SK-N-SH (cell line): Measurements from ENCODE around the gene CHST10. TPM values are rescaled to one million over a fixed set of nuclear protein-coding genes. Genes with fewer than 3 reads are reported as not detected.
"Not testable (repeated sequence)": the region's sequence is repeated elsewhere in the genome, so short reads cannot be mapped to it uniquely, and the experiment has no call there.

ENCODE experiments used
- CTCF ChIA-PET: fragments of 300-600, 350-600 bp; formaldehyde crosslinking; extraction: SDS; loops from one replicate; lab custom pipeline; 2021; lab: Yijun Ruan, JAX
- POLR2A ChIA-PET: fragments of 350-600 bp; sonication (Branson Sonifier 250); formaldehyde crosslinking; extraction: SDS; loops from one replicate; lab custom pipeline; 2020; ENCODE audit warnings: antibody characterized with exemption, inconsistent platforms; lab: Yijun Ruan, JAX
- DNase-seq: peaks from one replicate; pipeline ENCODE4 v3.0.0; 2012
- H2AFZ ChIP-seq: fragments of 200-600 bp; sonication (generic); 2 replicates; pipeline ENCODE4 v1.8.1; 2016; ENCODE audit warnings: antibody characterized with exemption, mild to moderate bottlenecking, low read depth
- H3F3A ChIP-seq: fragments of 200-600 bp; sonication (generic); replicated peaks from 2 replicates; pipeline ENCODE3; 2016; ENCODE audit warnings: antibody characterized with exemption, mild to moderate bottlenecking; ENCODE audit not compliant: insufficient read depth
- H3K27ac ChIP-seq, 2 experiments: fragments of 200-500 bp in 1 of 2; fragments of 200-600 bp in 1 of 2; sonication (Bioruptor generic) in 1 of 2; sonication (generic), shearing (Covaris generic) in 1 of 2; 2 replicates each; pipeline versions ENCODE4 v1.5.1 to v1.6.1; 2014 to 2016; ENCODE audit warnings: low read depth in 2 of 2, inconsistent platforms in 1 of 2, low read length in 1 of 2, mild to moderate bottlenecking in 1 of 2, mixed read lengths in 1 of 2
- H3K27me3 ChIP-seq: fragments of 200-600 bp; sonication (generic), shearing (Covaris generic); 2 replicates; pipeline ENCODE4 v1.6.1; 2016; ENCODE audit warnings: mixed run types; ENCODE audit not compliant: insufficient read depth
- H3K36me3 ChIP-seq, 2 experiments: fragments of 200-500 bp in 1 of 2; fragments of 200-600 bp in 1 of 2; sonication (Bioruptor generic) in 1 of 2; sonication (generic) in 1 of 2; replicated peaks in 1 of 2; 2 replicates each; pipeline versions ENCODE3 to v1.5.1; 2014 to 2016; ENCODE audit warnings: low read length in 1 of 2, mild to moderate bottlenecking in 1 of 2; ENCODE audit not compliant: insufficient read depth in 2 of 2, control insufficient read depth in 1 of 2
- H3K4me1 ChIP-seq, 2 experiments: fragments of 200-500 bp in 1 of 2; fragments of 200-600 bp in 1 of 2; sonication (Bioruptor generic) in 1 of 2; sonication (generic), shearing (Covaris generic) in 1 of 2; 2 replicates each; pipeline versions ENCODE4 v1.5.1 to v1.6.1; 2014 to 2016; ENCODE audit warnings: low read depth in 1 of 2, low read length in 1 of 2, mixed run types in 1 of 2; ENCODE audit not compliant: insufficient read depth in 2 of 2, control insufficient read depth in 1 of 2
- H3K4me2 ChIP-seq: fragments of 200-600 bp; sonication (generic), shearing (Covaris generic); 2 replicates; pipeline ENCODE4 v1.6.1; 2017; ENCODE audit warnings: mixed run types
- H3K4me3 ChIP-seq, 2 experiments: fragments of 200-500 bp in 1 of 2; fragments of 200-600 bp in 1 of 2; sonication (Bioruptor generic) in 1 of 2; sonication (generic), shearing (Covaris generic) in 1 of 2; 2 replicates each; pipeline versions ENCODE4 v1.5.1 to v1.8.1; 2014 to 2016; ENCODE audit warnings: low read depth in 2 of 2, inconsistent platforms in 1 of 2, low read length in 1 of 2, mild to moderate bottlenecking in 1 of 2, mixed read lengths in 1 of 2, moderate library complexity in 1 of 2
- H3K79me2 ChIP-seq: fragments of 200-600 bp; sonication (generic); 2 replicates; pipeline ENCODE4 v1.8.1; 2017; ENCODE audit warnings: mild to moderate bottlenecking; ENCODE audit not compliant: insufficient read depth
- H3K9ac ChIP-seq: fragments of 200-600 bp; sonication (generic); 2 replicates; pipeline ENCODE4 v1.6.1; 2017; ENCODE audit warnings: mixed run types
- H3K9me2 ChIP-seq: fragments of 200-600 bp; sonication (generic); 2 replicates; pipeline ENCODE4 v1.6.1; 2017; ENCODE audit warnings: mixed run types
- H3K9me3 ChIP-seq: fragments of 200-600 bp; sonication (generic); 2 replicates; pipeline ENCODE4 v1.6.1; 2017; ENCODE audit warnings: mixed run types, mild to moderate bottlenecking, moderate library complexity
- H4K20me1 ChIP-seq: fragments of 200-600 bp; sonication (generic); 2 replicates; pipeline ENCODE4 v1.6.1; 2017; ENCODE audit warnings: mild to moderate bottlenecking, mixed run types; ENCODE audit not compliant: insufficient read depth
- CHD2 ChIP-seq: fragments of 150-350 bp; IDR thresholded peaks from 2 replicates; pipeline ENCODE4 v1.6.1; 2018; ENCODE audit warnings: low read length; ENCODE audit not compliant: partially characterized antibody
- CTCF ChIP-seq: fragments of 200-600 bp; sonication (generic); IDR thresholded peaks from 2 replicates; pipeline ENCODE4 v1.6.1; 2017; ENCODE audit warnings: antibody characterized with exemption, mild to moderate bottlenecking, moderate library complexity
- ELF1 ChIP-seq: IDR thresholded peaks from 2 replicates; pipeline ENCODE4 v1.4.0; 2012
- EZH2phosphoT487 ChIP-seq: fragments of 200-600 bp; sonication (generic); IDR thresholded peaks from 2 replicates; pipeline ENCODE4 v1.6.1; 2017; ENCODE audit warnings: low read depth, mixed run types, mild to moderate bottlenecking, antibody characterized with exemption, moderate library complexity, borderline replicate concordance
- FOSL2 ChIP-seq: IDR thresholded peaks from 2 replicates; pipeline ENCODE4 v1.4.0; 2012; ENCODE audit warnings: low read depth, mild to moderate bottlenecking, moderate library complexity, borderline replicate concordance
- FOXM1 ChIP-seq: IDR thresholded peaks from 2 replicates; pipeline ENCODE4 v1.4.0; 2012; ENCODE audit warnings: low read depth, mild to moderate bottlenecking
- GABPA ChIP-seq: IDR thresholded peaks from 2 replicates; pipeline ENCODE4 v1.4.0; 2012; ENCODE audit warnings: low read depth, mild to moderate bottlenecking
- JUND ChIP-seq: IDR thresholded peaks from 2 replicates; pipeline ENCODE4 v1.4.0; 2012
- MAX ChIP-seq: IDR thresholded peaks from 2 replicates; pipeline ENCODE4 v1.4.0; 2012; ENCODE audit warnings: low read depth
- MEF2A ChIP-seq: IDR thresholded peaks from 2 replicates; pipeline ENCODE4 v1.4.0; 2012; ENCODE audit warnings: low read depth, borderline replicate concordance
- NFIC ChIP-seq: IDR thresholded peaks from 2 replicates; pipeline ENCODE4 v1.4.0; 2012; ENCODE audit warnings: borderline replicate concordance
- NRF1 ChIP-seq: IDR thresholded peaks from 2 replicates; pipeline ENCODE4 v1.6.1; 2012; ENCODE audit warnings: low read depth, mild to moderate bottlenecking, low read length
- PBX3 ChIP-seq: IDR thresholded peaks from 2 replicates; pipeline ENCODE4; 2012
- RAD21 ChIP-seq: IDR thresholded peaks from 2 replicates; pipeline ENCODE4 v1.6.1; 2012; ENCODE audit warnings: mild to moderate bottlenecking, low read length
- RFX5 ChIP-seq: IDR thresholded peaks from 2 replicates; pipeline ENCODE4 v1.6.1; 2012; ENCODE audit warnings: mild to moderate bottlenecking, improper control_type of control experiment, low read length
- RXRA ChIP-seq: IDR thresholded peaks from 2 replicates; pipeline ENCODE4 v1.4.0; 2012; ENCODE audit warnings: low read depth, mild to moderate bottlenecking, borderline replicate concordance
- SMC3 ChIP-seq: IDR thresholded peaks from 2 replicates; pipeline ENCODE4 v1.6.1; 2012; ENCODE audit warnings: low read depth, low read length, improper control_type of control experiment
- TCF12 ChIP-seq: IDR thresholded peaks from 2 replicates; pipeline ENCODE4 v1.4.0; 2012
- TEAD4 ChIP-seq: IDR thresholded peaks from 2 replicates; pipeline ENCODE4 v1.4.0; 2012; ENCODE audit warnings: mild to moderate bottlenecking, borderline replicate concordance; ENCODE audit not compliant: insufficient read depth
- USF1 ChIP-seq: IDR thresholded peaks from 2 replicates; pipeline ENCODE4 v1.4.0; 2012; ENCODE audit warnings: low read depth, borderline replicate concordance
- USF2 ChIP-seq: fragments of 150-350 bp; IDR thresholded peaks from 2 replicates; pipeline ENCODE4 v1.6.1; 2017; ENCODE audit warnings: antibody characterized with exemption, low read length, low read depth, borderline replicate concordance
- YY1 ChIP-seq: IDR thresholded peaks from 2 replicates; pipeline ENCODE4 v1.4.0; 2012; ENCODE audit warnings: low read depth, mild to moderate bottlenecking
- whole genome bisulfite sequencing: methylation state at CpG from one replicate; pipeline ENCODE4 v1.1.6; 2017; ENCODE audit warnings: low lambda C conversion rate; 5-methylcytosine and 5-hydroxymethylcytosine counted together
- polyA plus RNA-seq, 3 experiments: library from polyadenylated mRNA; depleted of rRNA; stranded (reverse); fragments of >200 nt; gene quantifications; 2 replicates each; pipeline ENCODE4 v1.2.3, GENCODE V29; 2012

The CHST10 gene
- polyA plus RNA-seq, 1 of the 3 experiments (the other 2 are of a cell fraction): 17.6 TPM

- POLR2A ChIA-PET: no interaction called here
- no peaks in the 10 kb centered on the region for H3K79me2 ChIP-seq
- CTCF ChIA-PET: interaction anchor here (0.8 to 7.6 kb wide), 3 partner anchors 15 to 113 kb away, joined by 3 to 53 read pairs (median 5); no protein-coding TSS in a partner anchor
- H2AFZ ChIP-seq: no peak overlapping the region
- H3K4me2 ChIP-seq: no peak overlapping the region
- no peak overlapping the region for H3K9ac ChIP-seq
- H3K9me3 ChIP-seq: no peaks in the 10 kb centered on the region
- no peak overlapping the region for H3K4me3 ChIP-seq
- no peaks in the 10 kb centered on the region for H3K27me3 ChIP-seq
- H3K27ac ChIP-seq: no peak overlapping the region
- no peaks in the 10 kb centered on the region for H3K9me2 ChIP-seq
- TF ChIP-seq RFX5: no peak
- no peak for TF ChIP-seq SMC3
- TF ChIP-seq PBX3: peak; percentile 38; the same call in 1 of the 2 replicates
- no peak for TF ChIP-seq ELF1
- no peak for TF ChIP-seq EZH2phosphoT487
- peak; percentile 52; the same call in 1 of the 2 replicates for TF ChIP-seq FOSL2
- no peak for TF ChIP-seq FOXM1
- TF ChIP-seq RXRA: no peak
- TF ChIP-seq RAD21: no peak
- TF ChIP-seq MEF2A: no peak
- no peak for TF ChIP-seq NRF1
- TF ChIP-seq GABPA: no peak
- TF ChIP-seq USF1: no peak
- TF ChIP-seq JUND: peak; percentile 52
- no peak for TF ChIP-seq CTCF
- TF ChIP-seq NFIC: peak; percentile 92
- peak; percentile 76 for TF ChIP-seq TCF12
- no peak for TF ChIP-seq USF2
- TF ChIP-seq TEAD4: no peak
- no peak for TF ChIP-seq MAX
- no peak for TF ChIP-seq YY1
- TF ChIP-seq CHD2: no peak
- no peaks in the 10 kb centered on the region for H3K36me3 ChIP-seq
- no peaks in the 10 kb centered on the region for H3F3A ChIP-seq
- DNase-seq: no peak
- no peaks in the 10 kb centered on the region; a peak in 1 of 4 replicates for H3K4me1 ChIP-seq
- 3% methylated on average over 3 of the region's 3 CpGs for WGBS
- H4K20me1 ChIP-seq: no peaks in the 10 kb centered on the region
Observed at GRCh38 chr2:100365434-100365833, 52.0 kb downstream of the CHST10 start.

- H4K20me1 ChIP-seq, H3K9me3 ChIP-seq, H3K79me2 ChIP-seq, H3K36me3 ChIP-seq, H3K9me2 ChIP-seq, H2AFZ ChIP-seq, H3K27me3 ChIP-seq, H3K9ac ChIP-seq, POLR2A ChIA-PET, CTCF ChIA-PET, H3K27ac ChIP-seq, H3K4me3 ChIP-seq, H3K4me2 ChIP-seq, DNase-seq, H3F3A ChIP-seq, H3K4me1 ChIP-seq: not testable (repeated sequence)
- 65% methylated on average over 7 of the region's 7 CpGs for WGBS
Observed at GRCh38 chr2:100362269-100362668, 55.2 kb downstream of the CHST10 start.
